Tibial artery (tissue), 4 donors: Measurements from ENCODE around the gene ZNF57.

ENCODE experiments used
- DNase-seq, 2 donors: peaks; one replicate each; pipeline ENCODE4 v3.0.0-alpha.2; 2019
- H3K27ac ChIP-seq, 2 donors: fragments of 200-600 bp; sonication (generic) in 1 of 2; 1 replicate in 1 of 2; 2 replicates in 1 of 2; pipeline ENCODE4 v1.5.1; 2018 to 2019; ENCODE audit warnings: mild to moderate bottlenecking in 1 of 2
- H3K27me3 ChIP-seq, 2 donors: fragments of 200-600 bp; sonication (generic) in 1 of 2; one replicate each; pipeline versions ENCODE4 v1.5.1 to v1.6.0; 2016 to 2019
- H3K36me3 ChIP-seq, 3 donors: fragments of 200-600 bp; sonication (generic) in 2 of 3; one replicate each; pipeline ENCODE4 v1.5.1; 2016 to 2019; ENCODE audit warnings: mild to moderate bottlenecking in 2 of 3
- H3K4me1 ChIP-seq, 4 donors: fragments of 200-600 bp; sonication (generic) in 2 of 4; 1 replicate in 3 of 4; 2 replicates in 1 of 4; pipeline ENCODE4 v1.5.1; 2016 to 2019
- H3K4me3 ChIP-seq, 2 donors: fragments of 200-600 bp; sonication (generic) in 1 of 2; 1 replicate in 1 of 2; 2 replicates in 1 of 2; pipeline ENCODE4 v1.5.1; 2018 to 2019; ENCODE audit warnings: mild to moderate bottlenecking in 2 of 2
- H3K9me3 ChIP-seq, 3 donors: fragments of 200-600 bp; sonication (generic) in 1 of 3; one replicate each; pipeline ENCODE4 v1.5.1; 2016 to 2019
- CTCF ChIP-seq, 2 experiments: fragments of 200-600 bp in 1 of 2; fragments of 450-650 bp in 1 of 2; IDR thresholded peaks; one replicate each; pipeline ENCODE4 v1.5.1; 2017 to 2019; ENCODE audit warnings: antibody characterized with exemption in 2 of 2, mild to moderate bottlenecking in 1 of 2, moderate library complexity in 1 of 2
- intact Hi-C: fragments of 100-400 bp; cut with DNase I; formaldehyde crosslinking; loops from one replicate; pipeline ENCODE4 v1.15.0; 2023; ENCODE audit warnings: low total_unique reads

Gene ZNF57

GRCh38 chr19:2964874-2965273, 64.1 kb downstream of the ZNF57 start:
- no peak for DNase-seq
- Histone ChIP-seq H3K9me3 (no peaks in the 10 kb centered on the region), H3K27me3 (peaks cover 0 to 27% of the 10 kb centered on the region in 2 donors), H3K4me1 (peaks cover 0 to 12% (median 8%) of the 10 kb centered on the region in 4 donors), H3K36me3 (no peaks in the 10 kb centered on the region), H3K4me3 (no peak overlapping the region), H3K27ac (no peak overlapping the region)
- intact Hi-C loops: loop anchor here (5.0 kb wide), 2 partner anchors 97 to 337 kb away; partner anchors contain the start of gene TLE5
- TF ChIP-seq CTCF (IDR thresholded peaks at IDR 0.05): no peak

- TF ChIP-seq CTCF (IDR thresholded peaks at IDR 0.05): no peak
- intact Hi-C loops: loop anchor here (5.0 kb wide), 1 partner anchor 94 kb away; the partner anchor contains the start of gene TLE5
- Histone ChIP-seq H3K9me3 (no peaks in the 10 kb centered on the region), H3K27me3 (peaks cover 0 to 18% of the 10 kb centered on the region in 2 donors), H3K4me3 (no peak overlapping the region), H3K36me3 (no peaks in the 10 kb centered on the region), H3K27ac (no peak overlapping the region), H3K4me1 (peaks cover 0 to 31% (median 21%) of the 10 kb centered on the region in 4 donors)
- DNase-seq: no peak
Observed at GRCh38 chr19:2967972-2968371, 67.2 kb downstream of the ZNF57 start.
